ENCODE results near the gene TPSD1.
"Not testable (repeated sequence)": the region's sequence is repeated elsewhere in the genome, so short reads cannot be mapped to it uniquely, and the experiment has no call there.

Gene TPSD1

DNA sequence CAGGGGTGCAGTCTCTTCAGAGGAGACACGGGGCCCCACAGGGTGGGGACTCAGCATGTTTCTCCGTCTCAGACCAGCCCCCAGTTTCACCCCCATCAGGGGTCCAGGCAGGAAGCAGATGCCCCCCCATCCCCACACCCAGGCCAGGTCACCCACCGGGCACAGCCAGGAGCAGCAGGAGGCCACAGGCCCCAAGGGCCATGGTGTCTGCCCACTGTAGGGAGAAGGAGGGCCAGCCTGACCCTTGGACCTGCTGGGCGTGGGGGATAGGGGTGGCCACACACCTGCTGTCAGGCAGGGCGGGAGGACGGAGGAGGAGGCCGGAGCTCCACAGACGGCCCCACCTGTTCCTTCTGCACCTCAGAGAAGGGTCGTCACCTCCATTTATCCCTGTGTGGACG, 30.8 kb upstream of the TPSD1 start, which contains the start of gene TPSG1:
Gene TPSG1, minus strand, starts transcription at position 218 of the 401 bp plus-strand sequence. Its CDS starts 16 bp downstream, at position 202.
- TF ChIP-seq, protein P1, sequence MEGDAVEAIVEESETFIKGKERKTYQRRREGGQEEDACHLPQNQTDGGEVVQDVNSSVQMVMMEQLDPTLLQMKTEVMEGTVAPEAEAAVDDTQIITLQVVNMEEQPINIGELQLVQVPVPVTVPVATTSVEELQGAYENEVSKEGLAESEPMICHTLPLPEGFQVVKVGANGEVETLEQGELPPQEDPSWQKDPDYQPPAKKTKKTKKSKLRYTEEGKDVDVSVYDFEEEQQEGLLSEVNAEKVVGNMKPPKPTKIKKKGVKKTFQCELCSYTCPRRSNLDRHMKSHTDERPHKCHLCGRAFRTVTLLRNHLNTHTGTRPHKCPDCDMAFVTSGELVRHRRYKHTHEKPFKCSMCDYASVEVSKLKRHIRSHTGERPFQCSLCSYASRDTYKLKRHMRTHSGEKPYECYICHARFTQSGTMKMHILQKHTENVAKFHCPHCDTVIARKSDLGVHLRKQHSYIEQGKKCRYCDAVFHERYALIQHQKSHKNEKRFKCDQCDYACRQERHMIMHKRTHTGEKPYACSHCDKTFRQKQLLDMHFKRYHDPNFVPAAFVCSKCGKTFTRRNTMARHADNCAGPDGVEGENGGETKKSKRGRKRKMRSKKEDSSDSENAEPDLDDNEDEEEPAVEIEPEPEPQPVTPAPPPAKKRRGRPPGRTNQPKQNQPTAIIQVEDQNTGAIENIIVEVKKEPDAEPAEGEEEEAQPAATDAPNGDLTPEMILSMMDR (IDR thresholded peaks at IDR 0.05; ENCODE audit: extremely low read depth, insufficient read depth, missing control alignments) = no peak
- in situ Hi-C loops (cut with MboI; ENCODE audit: low pct_unique_long_range_greater_than_20kb, low sequenced_read_pairs, unreplicated experiment) = no loop called here
- DNase-seq (ENCODE audit: low spot score) = no peak

DNA sequence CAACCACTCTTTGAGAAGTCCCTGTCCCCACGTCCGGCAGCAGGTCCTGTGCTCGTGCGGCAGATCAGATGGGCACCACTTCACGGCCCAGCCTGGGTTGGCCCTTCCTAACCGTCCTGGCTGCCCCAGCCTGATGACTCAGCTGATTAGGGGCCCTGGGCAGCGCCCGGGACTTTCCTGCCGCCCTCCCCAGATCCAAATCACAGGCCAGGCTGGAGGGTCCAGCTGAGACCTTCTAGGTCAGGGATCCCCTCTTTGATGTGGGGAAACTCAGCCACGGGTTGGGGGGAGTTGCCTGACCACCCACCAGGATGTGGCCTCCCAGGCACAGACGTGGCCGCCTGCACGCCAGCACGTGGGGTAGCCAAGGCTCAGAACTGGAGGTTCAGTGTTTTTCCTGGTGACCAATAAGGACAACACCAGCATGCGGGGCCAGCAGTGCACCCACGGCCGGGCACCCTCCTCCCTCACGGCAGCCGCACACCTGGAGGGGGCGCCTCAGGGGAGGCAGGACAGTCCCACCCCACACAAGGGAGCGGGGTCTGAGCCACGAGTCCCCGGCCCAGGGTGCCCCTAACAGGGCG, 30.0 kb upstream of the TPSD1 start:
- DNase-seq (ENCODE audit: low spot score); in situ Hi-C loops (cut with MboI; ENCODE audit: low pct_unique_long_range_greater_than_20kb, low sequenced_read_pairs, unreplicated experiment): not testable (repeated sequence)

DNA sequence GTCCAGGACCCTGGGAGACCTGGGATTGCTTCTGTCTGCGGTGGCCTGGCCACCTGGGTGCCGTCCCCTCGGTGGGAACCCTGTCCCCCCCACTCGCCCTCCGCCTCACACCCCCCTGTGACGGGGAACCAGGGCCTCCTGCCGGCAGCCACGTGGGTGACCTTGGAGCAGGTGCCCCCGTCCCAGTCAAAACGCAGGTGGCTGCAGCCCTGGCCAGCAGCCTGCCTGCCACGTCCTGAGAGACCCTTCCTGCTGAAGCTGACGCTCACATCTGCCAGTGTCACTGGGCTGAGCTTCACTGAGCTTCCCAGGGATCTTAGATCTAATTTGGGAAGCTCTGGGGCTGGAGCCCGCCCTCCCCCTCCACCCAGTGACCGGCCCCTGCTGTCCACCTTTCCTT, 29.2 kb upstream of the TPSD1 start:
- DNase-seq (ENCODE audit: low spot score); in situ Hi-C loops (cut with MboI; ENCODE audit: low pct_unique_long_range_greater_than_20kb, low sequenced_read_pairs, unreplicated experiment): not testable (repeated sequence)

DNA sequence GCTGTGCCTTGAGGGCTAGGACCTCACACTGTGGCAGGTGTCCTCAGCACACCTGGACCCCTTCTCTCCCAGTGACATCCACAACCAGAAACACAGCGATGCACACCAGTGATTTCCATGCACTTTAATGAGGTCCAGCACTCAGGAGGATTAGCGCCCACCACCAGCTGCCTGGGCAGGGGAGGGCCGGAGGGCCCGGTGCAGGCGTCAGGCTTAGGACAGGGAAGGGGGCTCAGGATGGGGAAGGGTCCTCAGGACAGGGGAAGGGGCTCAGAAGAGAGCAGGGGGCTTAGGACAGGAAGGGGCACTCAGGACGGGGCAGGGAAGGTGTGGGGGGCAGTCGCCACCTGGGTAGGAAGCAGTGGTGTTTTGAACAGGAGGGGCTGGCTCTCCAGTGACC, 27.6 kb upstream of the TPSD1 start:
- in situ Hi-C loops (cut with MboI; ENCODE audit: low pct_unique_long_range_greater_than_20kb, low sequenced_read_pairs, unreplicated experiment); DNase-seq (ENCODE audit: low spot score): not testable (repeated sequence)

DNA sequence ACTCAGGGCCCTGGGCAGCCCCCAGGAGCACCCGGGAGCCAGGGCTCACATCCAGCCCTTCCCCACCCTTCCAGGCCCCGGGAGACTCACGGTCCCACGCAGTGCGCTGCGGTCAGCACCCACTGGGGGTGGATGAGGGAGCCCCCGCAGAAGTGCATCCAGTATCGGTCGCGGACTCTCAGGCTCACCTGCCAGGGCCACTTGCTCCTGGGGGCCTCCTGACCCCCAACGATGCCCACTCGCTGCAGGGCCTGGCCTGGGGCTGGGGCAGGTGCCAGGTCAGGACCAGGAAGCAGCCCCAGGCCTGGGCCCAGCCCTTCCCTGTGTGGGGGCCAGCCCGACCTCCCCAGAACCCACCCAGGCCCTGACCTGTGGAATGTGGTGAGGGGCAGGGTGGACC, 26.4 kb upstream of the TPSD1 start:
- DNase-seq (ENCODE audit: low spot score); in situ Hi-C loops (cut with MboI; ENCODE audit: low pct_unique_long_range_greater_than_20kb, low sequenced_read_pairs, unreplicated experiment): not testable (repeated sequence)

DNA sequence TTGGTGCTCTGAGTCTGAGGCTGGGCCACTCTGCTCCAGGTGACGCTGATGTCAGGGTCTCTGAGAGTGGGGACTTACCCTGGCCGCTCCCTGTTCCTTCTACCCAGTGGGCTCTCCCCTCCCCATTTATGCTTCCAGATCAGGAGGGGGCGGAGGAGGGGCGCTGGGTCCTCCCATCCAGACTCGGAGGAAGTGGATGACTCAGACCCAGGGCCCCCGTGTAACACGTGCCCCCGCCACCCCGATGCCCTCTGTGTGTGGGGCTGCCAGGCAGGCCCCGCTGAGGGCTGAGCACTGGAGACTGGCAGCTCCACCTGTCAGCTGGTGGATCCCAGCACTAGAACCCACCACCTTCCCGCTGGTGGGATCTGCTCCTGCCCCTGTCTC, 25.8 kb upstream of the TPSD1 start, which contains the start of gene TPSB2:
Gene TPSB2, minus strand, starts transcription at position 101 of the 387 bp plus-strand sequence. CDS start 233 bp downstream, outside the sequence.
- in situ Hi-C loops (cut with MboI; ENCODE audit: low pct_unique_long_range_greater_than_20kb, low sequenced_read_pairs, unreplicated experiment); DNase-seq (ENCODE audit: low spot score): not testable (repeated sequence)

DNA sequence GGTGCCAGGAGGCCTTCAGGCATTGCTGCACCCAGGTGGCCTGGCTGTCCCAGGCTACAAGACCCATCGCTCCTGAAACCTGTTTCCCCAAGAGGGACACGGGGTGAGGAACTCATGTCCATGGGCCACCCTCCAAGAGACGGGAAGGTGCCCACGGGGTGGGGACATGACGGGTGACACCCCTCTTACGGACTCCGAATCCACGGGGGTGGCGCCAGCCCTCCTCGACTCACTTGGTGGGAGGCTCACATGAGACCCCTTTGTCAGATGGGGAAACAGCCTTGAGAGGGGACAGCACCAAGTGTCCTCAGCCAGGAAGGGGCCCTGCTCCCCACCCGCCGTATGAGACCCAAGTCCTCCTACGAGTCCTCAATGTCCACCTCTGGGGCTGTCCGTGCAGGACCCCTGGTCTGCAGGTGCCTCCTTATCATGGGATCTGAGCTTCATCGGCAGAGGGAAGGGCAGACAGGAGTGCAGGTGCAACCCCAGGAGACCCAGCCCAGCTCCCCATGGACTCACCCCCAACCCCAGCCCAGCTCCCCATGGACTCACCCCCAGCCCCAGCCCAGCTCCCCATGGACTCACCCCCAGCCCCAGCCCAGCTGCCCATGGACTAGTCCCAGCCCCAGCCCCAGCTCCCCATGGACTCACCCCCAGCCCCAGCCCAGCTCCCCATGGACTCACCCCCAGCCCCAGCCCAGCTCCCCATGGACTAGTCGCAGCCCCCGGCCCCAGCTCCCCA, 25.2 kb upstream of the TPSD1 start:
- DNase-seq (ENCODE audit: low spot score); in situ Hi-C loops (cut with MboI; ENCODE audit: low pct_unique_long_range_greater_than_20kb, low sequenced_read_pairs, unreplicated experiment): not testable (repeated sequence)

DNA sequence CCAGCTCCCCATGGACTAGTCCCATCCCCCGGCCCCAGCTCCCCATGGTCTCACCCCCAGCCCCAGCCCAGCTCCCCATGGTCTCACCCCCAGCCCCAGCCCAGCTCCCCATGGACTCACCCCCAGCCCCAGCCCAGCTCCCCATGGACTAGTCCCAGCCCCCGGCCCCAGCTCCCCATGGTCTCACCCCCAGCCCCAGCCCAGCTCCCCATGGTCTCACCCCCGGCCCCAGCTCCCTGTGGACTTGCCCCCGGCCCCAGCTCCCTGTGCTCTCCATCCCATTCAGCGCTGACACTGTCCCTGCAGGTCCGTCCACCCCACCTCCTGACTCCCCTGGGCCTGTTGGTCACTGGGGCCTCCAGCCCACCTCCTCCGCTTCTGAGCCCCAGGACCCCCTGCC, 24.6 kb upstream of the TPSD1 start:
- DNase-seq (ENCODE audit: low spot score); in situ Hi-C loops (cut with MboI; ENCODE audit: low pct_unique_long_range_greater_than_20kb, low sequenced_read_pairs, unreplicated experiment): not testable (repeated sequence)

DNA sequence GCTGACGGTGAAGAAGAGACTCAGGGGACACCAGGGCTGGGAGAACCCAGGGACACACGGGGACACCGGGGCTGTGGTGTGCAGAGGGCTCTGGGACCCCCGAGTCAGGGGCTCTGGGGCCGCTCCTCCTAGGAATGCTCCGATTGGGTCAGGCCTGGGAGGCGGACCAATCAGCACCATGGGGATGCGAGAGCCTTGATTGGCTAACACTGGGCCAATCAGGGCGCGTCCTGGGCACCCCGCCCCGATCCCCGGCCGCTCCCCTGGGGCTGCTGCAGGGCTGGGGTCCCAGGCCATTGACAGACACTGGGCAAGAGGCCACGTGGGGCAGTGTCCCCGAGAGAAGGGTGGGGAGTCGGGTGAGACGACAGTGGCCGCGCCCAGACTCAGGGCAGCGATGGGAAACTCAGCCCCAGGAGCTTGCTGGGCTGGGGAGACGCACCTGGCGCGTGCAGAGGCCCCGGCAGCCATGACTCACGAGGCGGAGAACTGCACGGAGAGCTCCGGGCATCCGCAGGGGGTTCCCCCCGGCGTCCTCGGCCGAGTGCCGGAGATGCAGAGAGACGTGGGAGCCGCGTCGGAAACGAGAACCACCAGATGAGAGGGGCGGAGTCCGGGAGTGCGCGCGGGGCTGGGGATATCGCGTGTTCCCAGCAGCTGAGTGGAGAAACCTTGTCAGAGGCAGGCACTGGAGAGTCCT, 23.7 kb upstream of the TPSD1 start:
- DNase-seq (ENCODE audit: low spot score); in situ Hi-C loops (cut with MboI; ENCODE audit: low pct_unique_long_range_greater_than_20kb, low sequenced_read_pairs, unreplicated experiment): not testable (repeated sequence)

DNA sequence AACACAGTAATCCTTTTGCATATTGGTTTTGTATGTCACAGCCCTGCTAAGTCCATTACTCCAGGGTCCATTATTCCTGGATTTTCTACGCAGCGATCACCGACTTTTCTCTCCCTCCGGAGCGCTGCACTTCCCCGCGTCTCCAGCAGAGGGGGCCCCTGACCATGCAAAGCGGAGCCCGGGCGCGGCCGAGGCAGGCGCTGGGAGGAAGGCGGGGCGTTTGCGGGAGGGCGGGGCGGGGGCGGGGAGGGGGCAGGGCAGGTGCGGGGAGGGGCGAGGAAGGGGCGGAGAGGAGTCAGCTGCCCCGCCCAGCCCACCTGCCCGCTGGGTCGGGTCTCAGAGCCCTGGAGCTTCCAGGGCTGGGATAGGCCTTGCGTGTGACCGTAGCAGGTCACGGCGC, 19.2 kb upstream of the TPSD1 start:
- in situ Hi-C loops (cut with MboI; ENCODE audit: low pct_unique_long_range_greater_than_20kb, low sequenced_read_pairs, unreplicated experiment); DNase-seq (ENCODE audit: low spot score): not testable (repeated sequence)

DNA sequence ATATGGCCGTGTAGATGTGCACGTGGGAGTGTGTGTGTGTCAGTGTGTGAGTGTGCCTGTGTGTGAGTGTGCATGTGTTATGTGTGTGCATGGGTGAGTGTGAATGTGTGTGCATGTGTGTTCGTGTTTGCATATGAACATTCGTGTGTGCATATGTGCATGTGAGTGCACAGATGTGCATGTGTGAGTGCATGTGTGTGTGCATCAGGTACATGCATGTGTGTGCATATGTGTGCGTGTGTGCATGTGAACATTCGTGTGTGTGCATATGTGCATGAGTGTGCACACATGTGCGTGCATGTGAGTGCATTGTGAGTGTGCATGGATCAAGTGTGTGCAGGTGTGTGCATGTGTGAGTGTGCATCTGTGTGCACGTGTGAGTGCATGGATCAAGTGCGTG, 17.9 kb upstream of the TPSD1 start:
- TF ChIP-seq, protein P1 (IDR thresholded peaks at IDR 0.05; ENCODE audit: extremely low read depth, insufficient read depth, missing control alignments) = no peak
- in situ Hi-C loops (cut with MboI; ENCODE audit: low pct_unique_long_range_greater_than_20kb, low sequenced_read_pairs, unreplicated experiment) = no loop called here
- DNase-seq (ENCODE audit: low spot score) = no peak

DNA sequence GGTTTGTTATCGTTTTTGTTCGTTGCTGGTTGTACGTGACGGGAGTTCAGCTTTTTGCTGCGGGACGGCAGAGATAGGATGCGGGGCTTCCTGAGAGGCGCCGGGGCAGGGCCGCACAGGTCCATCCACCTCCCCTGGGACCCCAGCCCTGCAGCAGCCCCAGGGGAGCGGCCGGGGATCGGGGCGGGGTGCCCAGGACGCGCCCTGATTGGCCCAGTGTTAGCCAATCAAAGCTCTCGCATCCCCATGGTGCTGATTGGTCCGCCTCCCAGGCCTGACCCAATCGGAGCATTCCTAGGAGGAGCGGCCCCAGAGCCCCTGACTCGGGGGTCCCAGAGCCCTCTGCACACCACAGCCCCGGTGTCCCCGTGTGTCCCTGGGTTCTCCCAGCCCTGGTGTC, 17.0 kb upstream of the TPSD1 start:
- DNase-seq (ENCODE audit: low spot score); in situ Hi-C loops (cut with MboI; ENCODE audit: low pct_unique_long_range_greater_than_20kb, low sequenced_read_pairs, unreplicated experiment): not testable (repeated sequence)

DNA sequence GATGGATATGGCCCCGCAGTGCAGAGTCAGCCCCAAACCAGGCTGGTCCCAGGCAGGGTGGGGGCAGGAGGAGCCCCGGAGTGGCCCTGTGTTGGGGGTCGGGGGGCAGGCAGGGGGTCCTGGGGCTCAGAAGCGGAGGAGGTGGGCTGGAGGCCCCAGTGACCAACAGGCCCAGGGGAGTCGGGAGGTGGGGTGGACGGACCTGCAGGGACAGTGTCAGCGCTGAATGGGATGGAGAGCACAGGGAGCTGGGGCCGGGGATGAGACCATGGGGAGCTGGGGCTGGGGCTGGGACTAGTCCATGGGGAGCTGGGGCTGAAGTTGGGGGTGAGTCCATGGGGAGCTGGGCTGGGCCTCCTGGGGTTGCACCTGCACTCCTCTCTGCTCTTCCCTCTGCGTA, 16.3 kb upstream of the TPSD1 start:
- DNase-seq (ENCODE audit: low spot score); in situ Hi-C loops (cut with MboI; ENCODE audit: low pct_unique_long_range_greater_than_20kb, low sequenced_read_pairs, unreplicated experiment): not testable (repeated sequence)

DNA sequence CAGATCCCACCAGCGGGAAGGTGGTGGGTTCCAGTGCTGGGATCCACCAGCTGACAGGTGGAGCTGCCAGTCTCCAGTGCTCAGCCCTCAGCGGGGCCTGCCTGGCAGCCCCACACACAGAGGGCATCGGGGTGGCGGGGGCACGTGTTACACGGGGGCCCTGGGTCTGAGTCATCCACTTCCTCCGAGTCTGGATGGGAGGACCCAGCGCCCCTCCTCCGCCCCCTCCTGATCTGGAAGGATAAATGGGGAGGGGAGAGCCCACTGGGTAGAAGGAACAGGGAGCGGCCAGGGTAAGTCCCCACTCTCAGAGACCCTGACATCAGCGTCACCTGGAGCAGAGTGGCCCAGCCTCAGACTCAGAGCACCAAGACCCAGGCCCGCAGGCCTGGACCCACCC, 15.4 kb upstream of the TPSD1 start, which contains the start of gene TPSAB1:
Gene TPSAB1, plus strand, starts transcription at position 270 of the 400 bp plus-strand sequence. CDS start 234 bp downstream, outside the sequence.
- DNase-seq (ENCODE audit: low spot score); in situ Hi-C loops (cut with MboI; ENCODE audit: low pct_unique_long_range_greater_than_20kb, low sequenced_read_pairs, unreplicated experiment): not testable (repeated sequence)

DNA sequence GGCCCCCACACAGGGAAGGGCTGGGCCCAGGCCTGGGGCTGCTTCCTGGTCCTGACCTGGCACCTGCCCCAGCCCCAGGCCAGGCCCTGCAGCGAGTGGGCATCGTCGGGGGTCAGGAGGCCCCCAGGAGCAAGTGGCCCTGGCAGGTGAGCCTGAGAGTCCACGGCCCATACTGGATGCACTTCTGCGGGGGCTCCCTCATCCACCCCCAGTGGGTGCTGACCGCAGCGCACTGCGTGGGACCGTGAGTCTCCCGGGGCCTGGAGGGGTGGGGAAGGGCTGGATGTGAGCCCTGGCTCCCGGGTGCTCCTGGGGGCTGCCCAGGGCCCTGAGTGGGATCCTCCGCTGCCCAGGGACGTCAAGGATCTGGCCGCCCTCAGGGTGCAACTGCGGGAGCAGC, 14.8 kb upstream of the TPSD1 start:
- DNase-seq (ENCODE audit: low spot score); in situ Hi-C loops (cut with MboI; ENCODE audit: low pct_unique_long_range_greater_than_20kb, low sequenced_read_pairs, unreplicated experiment): not testable (repeated sequence)
